Esophagus squamous epithelium (tissue), 5 donors: ENCODE measurements around the gene PRAC1. TPM values are rescaled to one million over a fixed set of nuclear protein-coding genes. Genes with fewer than 3 reads are reported as not detected.

Experiments used
- DNase-seq: peaks from one replicate; lab custom pipeline; 2025; lab: John Stamatoyannopoulos, UW
- H3K27ac ChIP-seq, 4 donors: fragments of 200-600 bp; sonication (generic); one replicate each; pipeline ENCODE4 v1.5.1; 2016 to 2019; ENCODE audit warnings: mild to moderate bottlenecking in 1 of 4
- H3K27me3 ChIP-seq, 4 donors: fragments of 200-600 bp; sonication (generic); 1 replicate in 3 of 4; 2 replicates in 1 of 4; pipeline versions ENCODE4 v1.5.1 to v1.6.0; 2017 to 2021; ENCODE audit warnings: antibody characterized with exemption in 1 of 4
- H3K36me3 ChIP-seq, 3 donors: fragments of 200-600 bp; sonication (generic); one replicate each; pipeline ENCODE4 v1.5.1; 2016 to 2019
- H3K4me1 ChIP-seq, 3 donors: fragments of 200-600 bp; sonication (generic); one replicate each; pipeline ENCODE4 v1.5.1; 2017 to 2019
- H3K4me3 ChIP-seq, 4 donors: fragments of 200-600 bp; sonication (generic); 1 replicate in 3 of 4; 2 replicates in 1 of 4; pipeline ENCODE4 v1.5.1; 2016 to 2019; ENCODE audit warnings: mild to moderate bottlenecking in 2 of 4, moderate library complexity in 1 of 4
- H3K9me3 ChIP-seq, 3 donors: fragments of 200-600 bp; sonication (generic); one replicate each; pipeline ENCODE4 v1.5.1; 2016 to 2019
- CTCF ChIP-seq, 6 experiments: fragments of 450-650 bp in 4 of 6; fragments of 200-600 bp in 2 of 6; sonication (generic) in 2 of 6; IDR thresholded peaks; one replicate each; pipeline ENCODE4 v1.5.1; 2016 to 2019; ENCODE audit warnings: antibody characterized with exemption in 6 of 6, mild to moderate bottlenecking in 4 of 6, moderate library complexity in 4 of 6
- POLR2A ChIP-seq, 4 donors: fragments of 450-650 bp; IDR thresholded peaks; one replicate each; pipeline ENCODE4 v1.6.1; 2017; ENCODE audit warnings: antibody characterized with exemption in 4 of 4, mild to moderate bottlenecking in 4 of 4, moderate library complexity in 3 of 4
- WGBS, 2 donors: methylation state at CpG; one replicate each; pipeline ENCODE4 v1.1.5; 2018; 5-methylcytosine and 5-hydroxymethylcytosine counted together
- intact Hi-C: fragments of 100-400 bp; cut with DNase I; formaldehyde crosslinking; loops from one replicate; pipeline ENCODE4 v1.15.0; 2022
- total RNA-seq, 4 donors: library from RNA; depleted of rRNA; stranded (reverse); fragments of >200 nt; gene quantifications; one replicate each; pipeline ENCODE4 v1.1.0, GENCODE V29; 2016
- donor health status: DM: yes; HTN: yes; CAD: no.

PRAC1 gene
- total RNA-seq, 4 donors from 2014 or later = not detected

- no peak for DNase-seq
- Histone ChIP-seq H3K27me3 (peaks cover 60 to 100% (median 84%) of the 10 kb centered on the region in 4 donors), H3K9me3 (no peaks in the 10 kb centered on the region), H3K4me3 (no peak overlapping the region), H3K27ac (no peak overlapping the region), H3K4me1 (peaks cover 2 to 47% (median 8%) of the 10 kb centered on the region in 3 donors), H3K36me3 (no peaks in the 10 kb centered on the region)
- intact Hi-C loops = no loop called here
- WGBS, 2 donors = 0 to 4% methylated on average over 3 of the region's 3 CpGs
- TF ChIP-seq POLR2A (IDR thresholded peaks at IDR 0.05) = no peak
- TF ChIP-seq CTCF (IDR thresholded peaks at IDR 0.05) = no peak
These were observed 28.9 kb upstream of the PRAC1 start for GRCh38 chr17:48751172-48751571.

DNA sequence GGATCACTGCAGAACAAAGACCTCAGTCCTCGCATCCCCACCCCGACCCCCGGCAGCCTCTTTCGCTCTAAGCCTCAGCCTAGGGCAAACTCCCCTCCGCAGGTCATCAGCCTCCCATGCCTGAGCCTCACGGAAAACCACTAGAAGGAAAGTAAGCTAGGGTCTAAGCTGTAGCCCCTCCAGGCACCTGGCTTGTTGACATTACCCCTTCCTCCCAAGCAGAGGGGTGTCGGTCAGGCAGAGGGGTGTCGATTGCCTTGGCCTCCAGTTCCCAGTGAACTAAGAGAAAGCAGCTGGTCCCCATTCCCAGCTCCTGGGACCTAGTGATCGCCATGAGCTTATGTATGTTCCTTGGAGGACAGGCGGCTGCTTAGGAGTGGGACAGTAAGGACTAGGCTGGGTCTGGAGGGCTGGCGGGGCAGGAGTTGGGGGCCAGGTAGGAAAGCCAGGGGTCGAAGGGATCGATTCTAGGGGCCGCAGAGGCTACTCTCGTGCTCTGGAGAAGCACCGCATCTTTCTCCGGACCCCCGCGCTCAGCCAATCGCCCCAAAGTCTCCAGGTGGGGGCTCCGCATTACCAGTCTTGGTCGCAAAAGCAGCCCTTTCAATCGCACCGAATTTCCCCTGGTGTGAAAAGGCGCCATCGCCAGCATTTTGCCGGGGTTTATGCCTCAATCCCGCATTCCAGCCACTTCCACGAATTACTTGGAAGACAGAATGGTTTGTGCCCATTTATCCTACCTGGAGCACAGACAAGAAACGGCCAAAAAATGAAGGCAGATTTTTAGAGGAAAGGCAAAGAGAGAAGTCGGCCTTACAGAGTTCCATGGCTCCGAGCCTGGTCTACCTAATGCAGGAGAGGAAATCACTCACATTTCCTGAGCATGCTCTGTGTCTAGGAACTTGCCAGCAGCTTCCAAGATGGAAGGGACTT, 27.6 kb upstream of the PRAC1 start:
- Histone ChIP-seq H3K9me3 (no peaks in the 10 kb centered on the region), H3K4me1 (peaks cover 4 to 47% (median 5%) of the 10 kb centered on the region in 3 donors), H3K36me3 (no peaks in the 10 kb centered on the region), H3K27me3 (peaks cover 67 to 100% (median 84%) of the 10 kb centered on the region in 4 donors), H3K27ac (no peak overlapping the region), H3K4me3 (no peak overlapping the region)
- WGBS, 2 donors = 8 to 20% methylated on average over 19 to 22 of the region's 32 CpGs
- no peak for DNase-seq
- no peak for TF ChIP-seq CTCF (IDR thresholded peaks at IDR 0.05)
- no peak for TF ChIP-seq POLR2A (IDR thresholded peaks at IDR 0.05)
- intact Hi-C loops = no loop called here

DNA sequence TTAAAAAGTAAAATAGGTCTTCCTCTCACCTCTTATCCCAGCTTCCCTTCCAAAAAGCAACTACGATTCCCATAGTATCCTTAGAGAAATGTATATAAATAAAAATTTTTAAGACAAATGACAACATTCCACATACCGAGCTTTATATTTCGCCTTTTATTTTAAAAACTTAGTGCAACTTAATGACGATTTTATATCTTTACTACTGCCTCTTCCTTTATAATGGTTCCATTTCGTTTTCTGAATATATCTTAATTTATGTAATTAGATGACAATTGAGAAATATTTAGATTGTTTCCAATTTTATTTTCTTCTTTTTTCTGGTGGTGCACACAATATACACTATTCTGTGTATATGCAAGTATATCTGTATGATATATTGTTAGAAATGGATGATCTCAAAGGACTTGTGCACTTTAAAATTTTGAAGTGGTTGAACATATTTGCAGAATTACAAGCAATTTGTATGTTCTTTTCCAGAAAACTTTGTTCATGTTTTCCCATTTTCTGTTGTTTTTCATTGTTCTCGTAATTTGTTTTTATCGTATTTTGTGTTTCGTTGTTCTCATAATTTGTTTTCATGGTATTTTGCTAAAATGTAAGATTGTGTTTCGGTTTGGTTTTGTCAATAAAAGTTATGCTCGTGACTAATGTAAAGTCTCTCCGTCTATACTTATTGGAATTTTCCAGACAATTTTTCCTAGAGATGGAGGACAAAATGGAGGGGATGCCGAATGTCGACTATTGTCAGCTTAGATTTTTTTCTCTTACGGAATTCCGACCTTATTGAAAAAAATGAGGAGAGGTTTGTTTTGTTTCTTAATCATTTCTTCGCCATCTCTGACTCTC, 26.6 kb upstream of the PRAC1 start:
- no peak for DNase-seq
- peaks cover 68 to 100% (median 82%) of the 10 kb centered on the region in 4 donors for H3K27me3 ChIP-seq
- H3K4me1 ChIP-seq = peaks cover 0 to 38% (median 5%) of the 10 kb centered on the region in 3 donors
- no peak overlapping the region for H3K27ac ChIP-seq
- TF ChIP-seq POLR2A (IDR thresholded peaks at IDR 0.05) (no peak), CTCF (IDR thresholded peaks at IDR 0.05) (no peak)
- H3K36me3 ChIP-seq = no peaks in the 10 kb centered on the region
- intact Hi-C loops = no loop called here
- no peak overlapping the region for H3K4me3 ChIP-seq
- 27 to 30% methylated on average over 16 of the region's 16 CpGs for WGBS, 2 donors
- no peaks in the 10 kb centered on the region for H3K9me3 ChIP-seq

DNA sequence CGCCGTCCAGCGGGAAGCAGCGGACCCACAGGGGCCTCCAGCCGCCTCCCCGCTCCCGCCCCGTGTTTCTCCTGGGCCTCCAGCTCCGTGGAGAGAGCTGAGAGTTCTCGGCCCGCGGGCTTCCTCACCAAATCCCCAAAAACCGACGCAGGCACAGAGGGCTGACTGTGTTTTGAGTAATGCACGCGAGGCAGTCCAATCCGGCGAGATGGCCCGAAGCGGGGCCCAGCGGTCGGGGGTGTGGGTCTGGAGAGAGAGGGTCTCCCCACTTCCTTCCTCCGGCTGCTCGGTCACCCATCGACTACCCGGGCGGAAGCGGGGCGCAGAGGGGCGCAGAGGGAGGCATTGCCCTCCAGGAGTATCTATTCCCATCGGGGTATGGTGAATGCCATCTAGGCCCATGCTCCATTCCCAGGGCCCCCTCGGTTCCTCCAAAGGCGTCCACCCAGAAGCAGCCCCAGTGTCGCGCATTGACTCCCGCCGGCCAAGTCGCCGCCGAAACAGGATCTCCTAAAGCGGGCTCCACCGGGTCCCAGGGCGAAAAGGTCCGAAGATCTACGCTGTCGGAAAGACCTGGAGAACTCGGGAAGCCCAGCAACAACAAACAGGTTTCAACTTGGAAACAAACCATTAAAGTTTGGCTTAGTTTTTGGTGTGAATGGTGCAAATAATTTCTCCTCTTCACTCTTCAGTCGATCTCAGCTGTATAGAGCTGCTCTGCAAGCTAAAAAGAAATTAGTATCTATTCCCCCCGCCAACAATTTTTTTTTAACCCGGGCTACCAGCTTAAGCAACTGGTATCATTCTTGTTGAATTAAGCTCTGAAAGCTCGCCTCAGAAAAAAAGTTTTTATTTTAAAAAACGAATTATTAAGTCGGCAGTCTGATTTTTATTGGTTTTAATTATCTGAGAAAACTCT, 25.4 kb upstream of the PRAC1 start:
- Histone ChIP-seq H3K36me3 (no peaks in the 10 kb centered on the region), H3K4me1 (peaks cover 0 to 27% (median 5%) of the 10 kb centered on the region in 3 donors), H3K27ac (no peak overlapping the region), H3K27me3 (peaks cover 60 to 100% (median 78%) of the 10 kb centered on the region in 4 donors), H3K4me3 (no peak overlapping the region), H3K9me3 (no peaks in the 10 kb centered on the region)
- 10 to 31% methylated on average over 14 to 20 of the region's 53 CpGs for WGBS, 2 donors
- intact Hi-C loops = no loop called here
- DNase-seq = no peak
- no peak for TF ChIP-seq POLR2A (IDR thresholded peaks at IDR 0.05)
- TF ChIP-seq CTCF (IDR thresholded peaks at IDR 0.05) = no peak
